Measurements from ENCODE around the gene ENKUR. TPM values are rescaled to one million over a fixed set of nuclear protein-coding genes. Genes with fewer than 3 reads are reported as not detected.
"Not testable (repeated sequence)": the region's sequence is repeated elsewhere in the genome, so short reads cannot be mapped to it uniquely, and the experiment has no call there.

Gene ENKUR
- total RNA-seq, 2 donors from 2014 or later, result 0.45 TPM; not detected in 1

DNA sequence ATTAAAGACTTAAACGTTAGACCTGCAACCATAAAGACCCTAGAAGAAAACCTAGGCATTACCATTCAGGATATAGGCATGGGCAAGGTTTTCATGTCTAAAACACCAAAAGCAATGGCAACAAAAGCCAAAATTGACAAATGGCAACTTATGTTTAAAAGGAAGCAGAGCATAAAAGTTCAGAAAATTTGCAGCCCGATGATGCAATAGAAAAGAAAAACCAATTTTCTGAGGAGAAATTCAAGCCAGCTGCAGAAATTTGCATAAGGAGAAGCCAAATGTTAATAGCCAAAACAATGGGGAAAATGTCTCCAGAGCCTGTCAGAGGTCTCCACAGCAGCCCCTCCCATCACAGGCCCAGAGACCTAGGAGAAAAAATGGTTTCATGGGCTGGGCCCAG, 4.4 kb downstream of the ENKUR start:
- H3K9me3 Mint-ChIP-seq; H3K36me3 Mint-ChIP-seq (ENCODE audit: low read depth); H3K27me3 Mint-ChIP-seq; H3K4me3 Mint-ChIP-seq; ATAC-seq (replicated peaks); H3K27ac Mint-ChIP-seq: not testable (repeated sequence)
- H3K4me1 Mint-ChIP-seq, result peaks cover 15% of the 10 kb centered on the region

DNA sequence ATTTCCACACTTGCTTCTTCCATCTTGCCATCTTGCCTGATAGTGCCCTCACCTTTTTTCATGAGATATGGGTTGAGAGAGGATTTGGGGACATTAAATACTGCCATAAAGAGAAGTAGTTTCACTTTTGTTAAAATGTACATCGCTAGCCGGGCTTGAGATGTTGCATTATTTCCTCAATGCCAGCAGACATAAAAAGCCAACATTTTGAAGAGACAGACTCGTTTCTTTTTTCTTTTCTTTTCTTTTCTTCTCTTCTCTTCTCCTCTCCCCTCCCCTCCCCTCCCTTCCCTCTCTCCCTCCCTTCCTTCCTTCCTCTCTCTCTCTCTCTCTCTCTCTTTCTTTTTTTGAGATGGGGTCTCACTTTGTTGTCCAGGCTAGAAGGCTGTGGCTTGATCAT, 17.9 kb downstream of the ENKUR start:
- Mint-ChIP-seq H3K27me3 (no peaks in the 10 kb centered on the region), H3K27ac (no peak overlapping the region), H3K36me3 (ENCODE audit: low read depth) (no peaks in the 10 kb centered on the region), H3K9me3 (no peaks in the 10 kb centered on the region), H3K4me3 (no peak overlapping the region), H3K4me1 (no peaks in the 10 kb centered on the region)
- no peak for ATAC-seq (replicated peaks)

DNA sequence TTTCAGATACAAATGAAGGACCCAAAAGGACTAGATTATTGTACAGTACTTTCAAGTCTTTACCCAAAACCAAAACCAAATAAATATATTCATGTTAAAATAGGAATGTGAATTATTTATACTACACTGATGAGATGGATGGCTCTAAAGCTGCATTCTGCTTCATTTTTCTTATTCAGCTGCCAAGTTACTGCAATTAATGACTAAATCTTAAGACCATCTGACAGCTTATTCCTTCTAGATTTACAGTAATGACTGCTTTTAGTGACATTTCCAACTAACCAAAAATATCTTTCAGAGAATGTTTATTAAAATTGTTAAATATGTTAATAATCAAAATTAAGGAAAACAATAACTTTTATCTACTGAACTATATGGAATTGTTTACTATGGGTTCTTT, 20.9 kb downstream of the ENKUR start:
- H3K4me1 Mint-ChIP-seq, result no peaks in the 10 kb centered on the region
- no peak overlapping the region for H3K27ac Mint-ChIP-seq
- H3K27me3 Mint-ChIP-seq, result peaks cover 3% of the 10 kb centered on the region
- no peaks in the 10 kb centered on the region for H3K9me3 Mint-ChIP-seq
- H3K4me3 Mint-ChIP-seq, result no peak overlapping the region
- ATAC-seq (replicated peaks), result no peak
- H3K36me3 Mint-ChIP-seq (ENCODE audit: low read depth), result no peaks in the 10 kb centered on the region

DNA sequence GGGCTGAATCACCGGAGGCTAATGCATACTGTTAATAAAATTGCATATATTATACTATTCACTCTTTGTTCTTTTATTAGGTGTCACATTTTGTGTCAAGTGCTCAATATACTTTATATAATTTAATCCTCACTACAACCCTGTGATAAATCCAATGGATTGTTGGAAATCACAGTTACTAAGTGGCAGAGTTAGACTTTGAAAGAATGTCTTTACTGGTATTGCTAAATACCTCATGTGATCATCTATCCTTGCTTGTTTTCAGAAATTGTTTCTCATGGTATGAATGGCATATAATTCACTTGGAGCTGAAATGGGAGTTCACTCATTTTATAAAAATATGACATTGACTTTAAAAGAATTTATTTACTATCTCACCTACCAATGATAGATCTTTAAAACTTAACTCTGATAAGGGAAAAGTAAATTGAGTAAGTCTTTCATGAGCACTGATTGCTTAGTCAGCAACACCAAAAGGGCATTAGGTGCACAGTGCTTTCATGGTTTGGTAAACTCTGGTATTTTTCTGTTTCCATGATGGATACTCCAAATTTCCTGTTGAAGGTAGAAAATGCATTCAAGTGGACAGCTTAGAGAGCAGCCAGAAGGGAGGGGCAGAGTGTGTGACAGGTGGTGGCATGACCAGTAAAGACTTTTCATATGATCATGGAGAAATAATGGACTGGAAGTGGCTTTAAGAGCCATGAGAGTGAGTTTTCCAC, 22.6 kb downstream of the ENKUR start:
- no peak overlapping the region for H3K27ac Mint-ChIP-seq
- H3K27me3 Mint-ChIP-seq, result peaks cover 3% of the 10 kb centered on the region
- H3K4me1 Mint-ChIP-seq, result no peaks in the 10 kb centered on the region
- no peaks in the 10 kb centered on the region for H3K36me3 Mint-ChIP-seq (ENCODE audit: low read depth)
- H3K4me3 Mint-ChIP-seq, result no peak overlapping the region
- no peaks in the 10 kb centered on the region for H3K9me3 Mint-ChIP-seq
- no peak for ATAC-seq (replicated peaks)

GRCh38 chr10:24992512-24993133, 23.3 kb downstream of the ENKUR start:
- no peak overlapping the region for H3K4me3 Mint-ChIP-seq
- H3K4me1 Mint-ChIP-seq, result no peaks in the 10 kb centered on the region
- ATAC-seq (replicated peaks), result no peak
- H3K27me3 Mint-ChIP-seq, result peaks cover 3% of the 10 kb centered on the region
- H3K27ac Mint-ChIP-seq, result no peak overlapping the region
- H3K36me3 Mint-ChIP-seq (ENCODE audit: low read depth), result no peaks in the 10 kb centered on the region
- no peaks in the 10 kb centered on the region for H3K9me3 Mint-ChIP-seq

- Mint-ChIP-seq H3K36me3 (ENCODE audit: low read depth) (no peaks in the 10 kb centered on the region), H3K4me3 (no peak overlapping the region), H3K9me3 (no peaks in the 10 kb centered on the region), H3K27me3 (peaks cover 3% of the 10 kb centered on the region), H3K4me1 (no peaks in the 10 kb centered on the region), H3K27ac (no peak overlapping the region)
- no peak for ATAC-seq (replicated peaks)
These were observed 24.7 kb downstream of the ENKUR start for GRCh38 chr10:24991298-24991697.

GRCh38 chr10:24989867-24990266, 26.1 kb downstream of the ENKUR start:
- Mint-ChIP-seq H3K27ac (no peak overlapping the region), H3K27me3 (peaks cover 3% of the 10 kb centered on the region), H3K4me1 (no peaks in the 10 kb centered on the region), H3K9me3 (no peaks in the 10 kb centered on the region), H3K4me3 (no peak overlapping the region), H3K36me3 (ENCODE audit: low read depth) (no peaks in the 10 kb centered on the region)
- no peak for ATAC-seq (replicated peaks)

GRCh38 chr10:24988831-24989640, 26.9 kb downstream of the ENKUR start:
- ATAC-seq (replicated peaks), result no peak
- Mint-ChIP-seq H3K27ac (no peak overlapping the region), H3K4me1 (no peaks in the 10 kb centered on the region), H3K4me3 (no peak overlapping the region), H3K9me3 (no peaks in the 10 kb centered on the region), H3K36me3 (ENCODE audit: low read depth) (no peaks in the 10 kb centered on the region), H3K27me3 (peaks cover 3% of the 10 kb centered on the region)

DNA sequence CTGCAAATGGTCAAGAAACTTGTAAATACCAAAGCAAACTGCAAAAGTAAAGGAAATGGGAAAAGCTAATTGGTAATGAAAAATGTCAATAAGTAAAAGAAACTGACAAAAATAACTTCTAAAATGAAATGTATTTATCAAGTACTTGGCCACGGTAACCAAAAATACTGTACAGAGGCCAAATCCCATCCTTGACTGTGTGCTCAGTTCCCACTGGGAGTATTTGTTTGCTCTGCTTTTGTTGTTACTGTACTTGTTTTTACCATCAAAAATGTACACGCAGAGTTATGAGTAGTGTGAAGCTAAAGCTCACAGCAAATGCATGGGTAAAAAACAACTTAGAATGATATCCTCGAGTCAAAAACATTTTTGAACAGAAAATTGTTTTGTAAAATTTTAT, 31.1 kb downstream of the ENKUR start:
- Mint-ChIP-seq H3K27ac (no peak overlapping the region), H3K4me3 (no peak overlapping the region), H3K36me3 (ENCODE audit: low read depth) (no peaks in the 10 kb centered on the region), H3K4me1 (peaks cover 6% of the 10 kb centered on the region), H3K27me3 (no peaks in the 10 kb centered on the region), H3K9me3 (no peaks in the 10 kb centered on the region)
- no peak for ATAC-seq (replicated peaks)

- H3K27ac Mint-ChIP-seq, result no peak overlapping the region
- peaks cover 6% of the 10 kb centered on the region for H3K4me1 Mint-ChIP-seq
- no peaks in the 10 kb centered on the region for H3K36me3 Mint-ChIP-seq (ENCODE audit: low read depth)
- ATAC-seq (replicated peaks), result no peak
- no peaks in the 10 kb centered on the region for H3K27me3 Mint-ChIP-seq
- H3K9me3 Mint-ChIP-seq, result no peaks in the 10 kb centered on the region
- H3K4me3 Mint-ChIP-seq, result no peak overlapping the region
These were observed 32.0 kb downstream of the ENKUR start for GRCh38 chr10:24983946-24984345.

DNA sequence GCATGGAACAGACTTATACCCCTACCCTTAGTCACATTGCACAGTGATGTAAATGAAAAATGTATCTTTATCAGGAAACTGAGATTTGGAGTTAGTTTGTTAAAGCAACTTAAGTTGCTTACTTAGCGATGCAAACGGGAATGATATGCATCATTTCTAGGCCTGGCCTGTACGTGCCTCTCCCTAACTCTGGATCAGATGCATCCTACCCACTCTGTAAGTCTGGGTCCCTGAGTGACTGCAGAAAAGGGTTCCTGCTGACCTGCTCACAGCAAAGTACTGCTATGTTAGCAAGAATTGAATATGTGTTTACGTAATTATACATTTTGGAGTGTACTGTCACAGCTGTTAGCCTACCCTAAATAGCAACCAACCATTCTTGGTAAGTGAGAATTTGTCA, 32.8 kb downstream of the ENKUR start:
- H3K4me3 Mint-ChIP-seq, result no peak overlapping the region
- no peak for ATAC-seq (replicated peaks)
- H3K9me3 Mint-ChIP-seq, result no peaks in the 10 kb centered on the region
- no peaks in the 10 kb centered on the region for H3K27me3 Mint-ChIP-seq
- H3K4me1 Mint-ChIP-seq, result peaks cover 6% of the 10 kb centered on the region
- no peaks in the 10 kb centered on the region for H3K36me3 Mint-ChIP-seq (ENCODE audit: low read depth)
- no peak overlapping the region for H3K27ac Mint-ChIP-seq

DNA sequence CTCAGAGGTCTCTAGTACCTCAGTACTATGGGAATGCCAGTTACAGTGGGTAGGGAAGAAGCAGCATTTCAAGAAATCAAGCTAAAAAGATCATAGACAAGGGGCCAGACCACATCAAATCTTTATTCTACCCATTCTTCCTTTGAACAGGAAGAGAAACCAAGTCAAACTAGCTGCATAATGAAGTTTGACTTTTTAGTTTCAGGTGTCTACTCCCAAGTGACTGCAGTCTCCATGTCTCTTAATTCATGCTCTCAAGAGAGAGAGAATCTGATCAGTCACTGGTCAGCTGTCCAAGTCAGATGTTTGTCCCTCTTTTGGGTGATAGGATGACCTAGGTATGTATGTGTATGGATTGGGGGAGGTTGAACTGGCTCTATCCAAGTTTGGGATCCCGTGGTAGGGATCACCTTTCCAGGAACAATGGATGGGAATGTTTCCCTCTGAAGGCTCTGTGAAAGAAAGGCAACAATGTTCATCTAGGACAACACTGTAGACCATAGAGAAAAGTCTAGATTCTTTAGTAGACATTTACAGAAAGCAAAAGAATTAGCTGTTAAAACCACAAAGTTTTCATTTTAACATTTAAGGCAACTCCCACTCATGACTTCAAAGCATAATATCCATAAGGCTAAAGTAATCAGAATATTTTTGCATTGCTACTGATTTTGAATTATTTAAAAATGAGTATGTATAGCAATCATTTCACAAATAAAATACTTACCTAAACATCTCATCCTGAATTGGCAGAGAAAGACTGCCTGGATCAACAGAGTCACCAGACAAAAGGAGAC, 33.4 kb downstream of the ENKUR start:
- ATAC-seq (replicated peaks), result no peak
- H3K4me3 Mint-ChIP-seq, result no peak overlapping the region
- no peaks in the 10 kb centered on the region for H3K36me3 Mint-ChIP-seq (ENCODE audit: low read depth)
- peaks cover 6% of the 10 kb centered on the region for H3K4me1 Mint-ChIP-seq
- H3K9me3 Mint-ChIP-seq, result no peaks in the 10 kb centered on the region
- no peak overlapping the region for H3K27ac Mint-ChIP-seq
- H3K27me3 Mint-ChIP-seq, result no peaks in the 10 kb centered on the region

GRCh38 chr10:24981161-24981710, 34.7 kb downstream of the ENKUR start:
- Mint-ChIP-seq H3K4me1 (peaks cover 6% of the 10 kb centered on the region), H3K4me3 (no peak overlapping the region), H3K9me3 (no peaks in the 10 kb centered on the region), H3K36me3 (ENCODE audit: low read depth) (no peaks in the 10 kb centered on the region), H3K27ac (no peak overlapping the region), H3K27me3 (no peaks in the 10 kb centered on the region)
- ATAC-seq (replicated peaks), result no peak

GRCh38 chr10:24979685-24980084, 36.3 kb downstream of the ENKUR start:
- Mint-ChIP-seq H3K27ac (no peak overlapping the region), H3K36me3 (ENCODE audit: low read depth) (no peaks in the 10 kb centered on the region), H3K9me3 (no peaks in the 10 kb centered on the region), H3K4me1 (peaks cover 6% of the 10 kb centered on the region), H3K27me3 (no peaks in the 10 kb centered on the region), H3K4me3 (no peak overlapping the region)
- ATAC-seq (replicated peaks), result no peak

Data from activated T-helper 17 cell treated with anti-CD3 and anti-CD28 coated beads, Interleukin-2, amount 50 U/mL, for 72 hours (primary cell).